Body of pancreas (tissue), 4 donors: Measurements from ENCODE around the gene LRRTM1. TPM values are rescaled to one million over a fixed set of nuclear protein-coding genes. Genes with fewer than 3 reads are reported as not detected.

ENCODE experiments used
- ATAC-seq: fragments of 150-250 bp; one replicate; pipeline ENCODE4 v1.9.1; 2016
- DNase-seq, 4 donors: peaks; one replicate each; pipeline ENCODE4 v3.0.0-alpha.2; 2019
- H3K27ac ChIP-seq, 4 donors: fragments of 200-600 bp; sonication (generic); 1 replicate in 3 of 4; 2 replicates in 1 of 4; pipeline versions ENCODE4 v1.5.1 to v1.6.1; 2016 to 2019; ENCODE audit warnings: mild to moderate bottlenecking in 1 of 4, mixed read lengths in 1 of 4, moderate library complexity in 1 of 4
- H3K27me3 ChIP-seq, 2 donors: fragments of 200-600 bp; sonication (generic); one replicate each; pipeline ENCODE4 v1.6.0; 2016; ENCODE audit warnings: mild to moderate bottlenecking in 1 of 2
- H3K36me3 ChIP-seq, 2 donors: fragments of 200-600 bp; sonication (generic); replicated peaks in 1 of 2; 2 replicates each; pipeline ENCODE4 v1.5.1; 2016; ENCODE audit warnings: low read depth in 2 of 2; ENCODE audit not compliant: insufficient read depth in 1 of 2
- H3K4me1 ChIP-seq: fragments of 200-600 bp; sonication (generic); one replicate; pipeline ENCODE4 v1.6.0; 2016
- H3K4me3 ChIP-seq, 2 donors: fragments of 200-600 bp; sonication (generic); 1 replicate in 1 of 2; 2 replicates in 1 of 2; pipeline ENCODE4 v1.5.1; 2016 to 2019
- H3K9me3 ChIP-seq, 3 donors: fragments of 200-600 bp; sonication (generic); 1 replicate in 2 of 3; 2 replicates in 1 of 3; pipeline ENCODE4 v1.5.1; 2016
- POLR2A ChIP-seq, 3 donors: fragments of 450-650 bp; IDR thresholded peaks; one replicate each; pipeline ENCODE4 v1.6.1; 2016; ENCODE audit warnings: antibody characterized with exemption in 3 of 3, mild to moderate bottlenecking in 2 of 3
- WGBS, 2 donors: methylation state at CpG; one replicate each; pipeline ENCODE4 v1.1.5; 2017; 5-methylcytosine and 5-hydroxymethylcytosine counted together
- intact Hi-C: fragments of 100-400 bp; cut with DNase I; formaldehyde crosslinking; loops from one replicate; pipeline ENCODE4 v1.15.1; 2023
- total RNA-seq, 2 donors: library from RNA; depleted of rRNA; stranded (reverse); fragments of >200 nt; gene quantifications; one replicate each; pipeline ENCODE4 v1.1.0, GENCODE V29; 2016
- TF ChIP-seq, protein P1 (sequence below), 7 experiments: fragments of 450-650 bp in 4 of 7; fragments of 200-600 bp in 3 of 7; sonication (generic) in 3 of 7; IDR thresholded peaks; one replicate each; pipeline ENCODE4 v1.5.1; 2016 to 2019; ENCODE audit warnings: antibody characterized with exemption in 7 of 7

Gene LRRTM1
- total RNA-seq, 2 donors from 2014 or later: not detected

DNA sequence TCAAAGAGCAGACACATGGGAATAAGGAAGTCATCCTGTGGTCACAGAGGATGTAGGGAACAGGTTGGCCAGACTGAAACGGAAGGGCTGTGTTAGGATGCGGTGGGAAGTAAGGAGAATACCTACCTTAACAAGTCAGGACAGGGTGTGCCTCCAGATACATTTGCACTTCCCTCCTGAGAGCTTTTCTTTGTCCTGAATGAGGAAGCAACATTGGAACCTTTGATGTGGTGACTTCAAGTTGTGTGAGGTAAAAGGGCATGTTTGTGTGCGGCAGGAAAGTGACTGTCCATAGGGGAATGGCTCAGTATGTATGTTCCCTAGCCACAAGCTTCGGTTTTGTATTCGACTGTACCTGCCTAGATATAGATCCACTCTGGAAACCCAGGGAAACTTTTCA is 24.9 kb upstream of the LRRTM1 start:
- DNase-seq (no peak), ATAC-seq (no peak)
- no peak overlapping the region for H3K4me3 ChIP-seq
- TF ChIP-seq, protein P1, sequence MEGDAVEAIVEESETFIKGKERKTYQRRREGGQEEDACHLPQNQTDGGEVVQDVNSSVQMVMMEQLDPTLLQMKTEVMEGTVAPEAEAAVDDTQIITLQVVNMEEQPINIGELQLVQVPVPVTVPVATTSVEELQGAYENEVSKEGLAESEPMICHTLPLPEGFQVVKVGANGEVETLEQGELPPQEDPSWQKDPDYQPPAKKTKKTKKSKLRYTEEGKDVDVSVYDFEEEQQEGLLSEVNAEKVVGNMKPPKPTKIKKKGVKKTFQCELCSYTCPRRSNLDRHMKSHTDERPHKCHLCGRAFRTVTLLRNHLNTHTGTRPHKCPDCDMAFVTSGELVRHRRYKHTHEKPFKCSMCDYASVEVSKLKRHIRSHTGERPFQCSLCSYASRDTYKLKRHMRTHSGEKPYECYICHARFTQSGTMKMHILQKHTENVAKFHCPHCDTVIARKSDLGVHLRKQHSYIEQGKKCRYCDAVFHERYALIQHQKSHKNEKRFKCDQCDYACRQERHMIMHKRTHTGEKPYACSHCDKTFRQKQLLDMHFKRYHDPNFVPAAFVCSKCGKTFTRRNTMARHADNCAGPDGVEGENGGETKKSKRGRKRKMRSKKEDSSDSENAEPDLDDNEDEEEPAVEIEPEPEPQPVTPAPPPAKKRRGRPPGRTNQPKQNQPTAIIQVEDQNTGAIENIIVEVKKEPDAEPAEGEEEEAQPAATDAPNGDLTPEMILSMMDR (IDR thresholded peaks at IDR 0.05): no peak
- TF ChIP-seq POLR2A (IDR thresholded peaks at IDR 0.05): no peak
- intact Hi-C loops: no loop called here
- WGBS, 2 donors: 61 to 66% methylated on average over 5 of the region's 5 CpGs
- no peak overlapping the region for H3K27ac ChIP-seq
- no peaks in the 10 kb centered on the region for H3K36me3 ChIP-seq
- H3K27me3 ChIP-seq: no peaks in the 10 kb centered on the region
- H3K4me1 ChIP-seq: no peaks in the 10 kb centered on the region
- no peaks in the 10 kb centered on the region for H3K9me3 ChIP-seq

DNA sequence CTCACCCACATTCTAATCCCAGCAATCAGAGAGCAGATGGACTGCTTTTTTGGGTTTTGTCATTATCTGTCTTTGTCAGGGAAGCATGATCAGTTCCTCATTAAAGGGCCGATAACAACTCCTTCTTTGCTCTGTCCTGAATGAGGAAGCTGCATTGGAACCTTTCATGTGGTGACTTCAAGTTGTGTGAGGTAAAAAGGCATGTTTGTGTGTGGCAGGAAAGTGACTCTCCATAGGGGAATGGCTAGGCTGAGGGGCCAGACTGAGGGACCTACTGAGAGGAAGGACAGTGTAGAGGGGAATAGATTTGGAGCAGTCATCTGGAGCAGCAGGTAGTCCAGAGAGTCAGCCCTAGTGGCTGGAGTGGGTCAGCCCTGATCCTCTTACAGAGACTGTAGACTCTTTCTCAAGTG is 23.6 kb upstream of the LRRTM1 start:
- WGBS, 2 donors: 40 to 41% methylated on average over 1 of the region's 1 CpG
- DNase-seq (no peak), ATAC-seq (no peak)
- H3K4me3 ChIP-seq: no peak overlapping the region
- H3K27me3 ChIP-seq: no peaks in the 10 kb centered on the region
- no peaks in the 10 kb centered on the region for H3K9me3 ChIP-seq
- TF ChIP-seq POLR2A (IDR thresholded peaks at IDR 0.05): no peak
- TF ChIP-seq, protein P1 (IDR thresholded peaks at IDR 0.05): no peak
- no peaks in the 10 kb centered on the region for H3K4me1 ChIP-seq
- intact Hi-C loops: no loop called here
- no peak overlapping the region for H3K27ac ChIP-seq
- H3K36me3 ChIP-seq: no peaks in the 10 kb centered on the region

DNA sequence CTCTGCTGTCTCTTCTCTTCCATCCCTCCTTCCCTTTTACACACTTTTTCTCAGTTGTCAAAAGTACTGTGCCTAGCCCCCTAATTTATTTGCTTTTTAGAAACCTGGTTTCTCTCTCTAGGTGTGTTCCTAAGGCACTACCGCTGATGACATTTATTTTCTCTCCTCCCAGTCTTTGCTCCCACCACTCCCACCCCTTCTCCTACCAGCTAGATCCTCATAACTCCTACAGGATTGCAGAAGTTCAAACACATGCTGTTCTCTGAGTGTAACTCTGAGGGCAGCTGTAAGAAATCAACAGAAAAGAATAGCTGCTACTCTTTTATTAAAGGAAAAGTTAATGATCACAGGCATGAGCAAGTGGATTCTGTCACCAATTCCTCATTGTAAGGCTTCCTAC is 22.3 kb upstream of the LRRTM1 start:
- WGBS, 2 donors: 19 to 37% methylated on average over 1 of the region's 1 CpG
- no peak for ATAC-seq
- no peaks in the 10 kb centered on the region for H3K9me3 ChIP-seq
- H3K36me3 ChIP-seq: no peaks in the 10 kb centered on the region
- DNase-seq: no peak
- H3K4me3 ChIP-seq: no peak overlapping the region
- TF ChIP-seq, protein P1 (IDR thresholded peaks at IDR 0.05): no peak
- no peak for TF ChIP-seq POLR2A (IDR thresholded peaks at IDR 0.05)
- intact Hi-C loops: no loop called here
- no peak overlapping the region for H3K27ac ChIP-seq
- H3K27me3 ChIP-seq: no peaks in the 10 kb centered on the region
- no peaks in the 10 kb centered on the region for H3K4me1 ChIP-seq

DNA sequence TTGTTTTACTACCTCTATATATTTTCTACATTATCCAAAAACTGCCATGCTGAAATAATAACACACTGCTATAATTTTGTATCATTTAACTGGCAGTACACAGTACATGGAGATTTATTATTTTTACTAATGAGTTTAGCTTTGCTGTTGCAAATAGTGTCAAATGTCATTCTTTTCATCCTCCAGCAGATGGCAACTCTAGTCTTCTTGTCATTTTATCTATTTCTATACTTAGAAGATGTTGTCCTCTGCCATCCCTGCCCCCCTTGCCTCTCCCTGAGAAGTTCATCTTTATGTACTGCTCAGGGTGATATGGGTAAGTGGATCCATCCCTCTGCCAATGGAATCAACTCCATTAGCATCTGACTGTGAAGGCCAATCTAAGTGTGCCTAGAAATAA is 21.7 kb upstream of the LRRTM1 start:
- DNase-seq (no peak), ATAC-seq (no peak)
- no peaks in the 10 kb centered on the region for H3K36me3 ChIP-seq
- no peak overlapping the region for H3K27ac ChIP-seq
- no peaks in the 10 kb centered on the region for H3K4me1 ChIP-seq
- H3K27me3 ChIP-seq: no peaks in the 10 kb centered on the region
- no peak for TF ChIP-seq POLR2A (IDR thresholded peaks at IDR 0.05)
- TF ChIP-seq, protein P1 (IDR thresholded peaks at IDR 0.05): peak in 1 of 7 experiments; percentile 10
- intact Hi-C loops: no loop called here
- no peaks in the 10 kb centered on the region for H3K9me3 ChIP-seq
- no peak overlapping the region for H3K4me3 ChIP-seq

DNA sequence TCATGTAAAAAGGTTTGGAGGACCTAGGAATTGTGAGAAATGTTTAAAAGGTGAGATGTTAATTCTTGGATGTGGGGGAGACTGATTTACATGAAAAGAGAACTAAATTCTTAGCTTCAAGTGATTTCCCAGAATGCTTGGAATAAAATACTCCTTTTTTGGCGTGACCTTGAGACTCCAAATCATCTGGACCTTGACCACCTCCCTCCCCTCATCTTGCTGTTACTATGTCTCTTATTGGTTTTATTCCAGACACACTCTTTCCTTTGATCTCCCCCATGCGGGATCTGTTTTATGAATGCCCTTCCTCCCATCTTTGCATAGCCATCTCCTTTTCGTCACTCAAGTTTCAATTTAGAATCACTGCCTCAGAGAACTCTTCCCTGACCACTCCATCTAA is 20.0 kb upstream of the LRRTM1 start:
- H3K36me3 ChIP-seq: no peaks in the 10 kb centered on the region
- no peaks in the 10 kb centered on the region for H3K27me3 ChIP-seq
- H3K9me3 ChIP-seq: no peaks in the 10 kb centered on the region
- H3K4me1 ChIP-seq: no peaks in the 10 kb centered on the region
- intact Hi-C loops: no loop called here
- no peak overlapping the region for H3K27ac ChIP-seq
- DNase-seq (no peak), ATAC-seq (no peak)
- TF ChIP-seq, protein P1 (IDR thresholded peaks at IDR 0.05): no peak
- no peak for TF ChIP-seq POLR2A (IDR thresholded peaks at IDR 0.05)
- H3K4me3 ChIP-seq: no peak overlapping the region
- 45 to 49% methylated on average over 3 of the region's 3 CpGs for WGBS, 2 donors
